GM18517 (cell line): ENCODE measurements around the gene EXOC6.

Experiments used
- ATAC-seq: cut with Tn5 transposase; IDR thresholded peaks from one replicate; pipeline ENCODE4 v1.9.1; 2021; ENCODE audit warnings: mild to moderate bottlenecking, moderate library complexity; ENCODE audit not compliant: unreplicated experiment

EXOC6 gene

GRCh38 chr10:92832121-92832520 is 16.2 kb upstream of the EXOC6 start:
- ATAC-seq: no peak

- ATAC-seq: no peak
Measured at GRCh38 chr10:92832998-92833650, 15.2 kb upstream of the EXOC6 start.

GRCh38 chr10:92834331-92834730 is 14.0 kb upstream of the EXOC6 start:
- ATAC-seq: no peak

- no peak for ATAC-seq
Measured at GRCh38 chr10:92834986-92835385, 13.3 kb upstream of the EXOC6 start.

- ATAC-seq: no peak
Measured at GRCh38 chr10:92837456-92837855, 10.9 kb upstream of the EXOC6 start.

GRCh38 chr10:92839191-92840085 is 8.9 kb upstream of the EXOC6 start:
- no peak for ATAC-seq

GRCh38 chr10:92844746-92845145 is 3.6 kb upstream of the EXOC6 start:
- no peak for ATAC-seq

GRCh38 chr10:92845921-92846320 is 2.4 kb upstream of the EXOC6 start:
- no peak for ATAC-seq

GRCh38 chr10:92846344-92846743 is 2.0 kb upstream of the EXOC6 start:
- ATAC-seq: no peak

GRCh38 chr10:92846854-92847201 is 1.5 kb upstream of the EXOC6 start:
- ATAC-seq: no peak

- ATAC-seq: no peak
Measured at GRCh38 chr10:92847202-92847864, 987 bp upstream of the EXOC6 start.

- ATAC-seq: peak; percentile 14
Measured at GRCh38 chr10:92848037-92848440, 281 bp upstream of the EXOC6 start.

GRCh38 chr10:92849234-92849525 is 860 bp downstream of the EXOC6 start:
- no peak for ATAC-seq

GRCh38 chr10:92849576-92850090 is 1.3 kb downstream of the EXOC6 start:
- ATAC-seq: no peak

GRCh38 chr10:92850185-92850584 is 1.9 kb downstream of the EXOC6 start:
- no peak for ATAC-seq

- ATAC-seq: no peak
Measured at GRCh38 chr10:92851003-92851402, 2.7 kb downstream of the EXOC6 start.

- no peak for ATAC-seq
Measured at GRCh38 chr10:92855560-92855959, 7.2 kb downstream of the EXOC6 start.

- no peak for ATAC-seq
Measured at GRCh38 chr10:92857904-92858514, 9.7 kb downstream of the EXOC6 start.

GRCh38 chr10:92867235-92867634 is 18.9 kb downstream of the EXOC6 start:
- no peak for ATAC-seq

- no peak for ATAC-seq
Measured at GRCh38 chr10:92868036-92868435, 19.7 kb downstream of the EXOC6 start.

- no peak for ATAC-seq
Measured at GRCh38 chr10:92868557-92868956, 20.2 kb downstream of the EXOC6 start.
